GM13976 (cell line): ENCODE data around the gene AGTPBP1.

Experiments
- DNase-seq: peaks from one replicate; pipeline ENCODE4 v3.0.0; 2012; ENCODE audit warnings: low spot score
- CTCF ChIP-seq: IDR thresholded peaks from 2 replicates; pipeline ENCODE4 v1.5.1; 2012; ENCODE audit warnings: borderline replicate concordance, mild to moderate bottlenecking; ENCODE audit not compliant: insufficient read depth; ENCODE audit errors: extremely low read depth, missing control alignments, control extremely low read depth
- in situ Hi-C: fragments of 300-500 bp; cut with MboI; formaldehyde crosslinking; loops from one replicate; pipeline ENCODE4 v1.12.0; 2022; ENCODE audit warnings: low sequenced_read_pairs, mixed read lengths, inconsistent platforms; ENCODE audit not compliant: unreplicated experiment

The AGTPBP1 gene

GRCh38 chr9:85511746-85512145, 230.0 kb downstream of the AGTPBP1 start:
- no peak for TF ChIP-seq CTCF
- no peak for DNase-seq
- in situ Hi-C loops = no loop called here

DNA sequence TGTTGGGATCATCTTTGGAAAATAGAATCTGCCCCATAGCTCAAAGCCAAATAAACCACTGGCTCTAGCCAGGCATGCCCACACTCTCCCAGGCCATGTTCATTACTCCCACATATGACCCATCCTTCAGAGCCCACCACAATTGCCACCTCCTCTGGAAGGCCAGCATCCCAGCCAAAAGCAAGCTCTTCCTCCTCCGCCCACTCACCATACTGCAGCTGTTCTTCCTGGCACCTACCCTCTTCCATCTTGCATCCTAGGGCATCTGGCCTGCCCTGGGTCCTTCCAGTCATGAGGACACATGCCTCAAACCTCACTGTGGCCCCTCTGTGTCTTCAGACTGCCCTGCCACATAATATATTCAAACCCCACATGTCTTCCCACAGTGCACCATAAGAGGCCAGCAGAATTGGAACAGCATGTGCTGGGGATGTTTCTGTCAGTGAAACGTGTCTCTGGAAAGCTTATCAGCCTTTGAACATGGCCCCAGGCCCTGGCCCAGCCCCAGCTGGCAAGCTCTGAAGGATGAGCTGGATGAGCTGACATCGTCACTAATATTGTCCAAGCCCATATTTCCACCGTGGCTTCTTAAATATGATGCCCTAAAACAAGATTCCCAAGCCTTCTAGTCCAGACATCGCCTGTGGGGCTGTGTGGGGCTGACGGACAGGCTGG, 230.8 kb downstream of the AGTPBP1 start:
- DNase-seq = no peak
- no peak for TF ChIP-seq CTCF
- in situ Hi-C loops = no loop called here

DNA sequence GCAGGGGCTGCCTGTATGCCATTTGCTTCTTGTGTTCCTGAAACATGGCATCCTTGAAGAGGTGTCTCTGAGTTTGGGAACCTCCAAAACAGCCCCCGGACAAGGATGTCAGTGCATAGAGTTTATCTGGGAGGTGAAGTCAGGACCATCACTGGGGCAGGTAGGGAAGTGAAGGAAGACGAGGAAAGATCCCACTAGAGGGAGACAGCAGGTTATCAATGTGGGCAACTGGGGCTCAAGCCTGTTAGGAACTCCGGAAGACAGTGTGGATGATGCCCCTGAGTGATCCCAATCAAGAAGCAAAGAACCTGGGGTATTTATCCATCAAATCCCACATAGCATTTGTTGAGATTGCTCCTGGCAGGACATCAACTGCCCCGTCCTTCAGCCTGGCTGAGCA, 233.1 kb downstream of the AGTPBP1 start:
- no peak for DNase-seq
- in situ Hi-C loops = no loop called here
- TF ChIP-seq CTCF = no peak

DNA sequence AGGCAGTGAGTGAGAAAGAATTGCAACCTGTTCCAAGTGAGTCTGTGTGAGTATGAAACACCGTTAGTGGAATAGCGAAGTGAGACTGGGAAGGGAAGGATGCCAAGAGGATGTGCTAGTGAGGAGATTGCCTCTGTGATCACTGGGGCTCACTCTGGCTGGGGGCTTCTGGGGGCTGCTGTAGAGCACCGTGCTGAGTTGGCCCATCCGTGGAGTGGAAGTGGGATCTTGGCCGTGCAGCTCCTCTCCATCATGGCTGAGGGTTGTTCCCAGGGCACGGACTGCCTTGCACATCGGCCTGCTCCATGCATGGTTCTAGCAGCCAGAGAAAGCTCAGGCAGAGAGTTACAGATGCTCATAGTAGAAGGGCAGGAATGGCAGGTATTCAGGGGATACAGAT, 236.1 kb downstream of the AGTPBP1 start:
- in situ Hi-C loops = no loop called here
- DNase-seq = no peak
- no peak for TF ChIP-seq CTCF

DNA sequence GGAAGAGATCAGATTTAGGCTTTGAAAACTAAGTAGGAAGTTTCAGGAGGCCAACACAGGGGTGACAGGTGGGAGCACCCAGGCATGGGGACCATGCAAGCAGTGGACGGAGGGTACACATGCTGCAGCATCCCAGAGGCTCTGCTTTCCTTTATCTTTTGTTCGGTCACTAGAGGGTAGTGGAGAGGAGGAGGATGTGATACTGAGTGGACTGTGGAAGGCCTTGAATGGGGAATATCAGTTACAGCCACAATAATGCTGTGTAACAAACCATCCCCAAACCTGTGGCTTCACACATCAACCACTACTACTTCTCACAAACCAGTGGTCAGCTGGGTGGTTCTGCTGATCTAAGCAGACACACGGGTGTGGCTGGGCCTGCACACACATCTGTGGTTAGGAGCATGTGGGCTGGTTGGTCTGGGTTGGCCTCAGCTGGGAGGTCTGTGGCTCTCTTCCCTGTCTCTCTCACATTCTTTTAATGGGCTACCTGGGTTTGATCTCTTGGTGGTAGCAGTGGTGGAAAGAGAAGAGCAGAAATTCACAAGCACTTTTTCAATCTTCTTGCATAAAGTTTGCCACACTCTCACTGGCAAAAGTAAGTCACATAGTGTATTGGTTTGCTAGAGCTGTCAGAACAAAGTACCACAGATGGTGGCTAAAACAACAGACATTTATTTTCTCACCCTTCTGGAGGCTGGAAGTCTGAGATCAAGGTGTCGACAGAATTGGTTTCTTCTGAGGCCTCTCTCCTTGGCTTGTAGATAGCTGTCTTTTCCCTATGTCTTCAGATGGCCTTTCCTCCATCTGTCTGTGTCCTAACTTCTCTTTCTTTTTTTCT, 238.7 kb downstream of the AGTPBP1 start:
- in situ Hi-C loops = no loop called here
- no peak for TF ChIP-seq CTCF
- DNase-seq = no peak

- no peak for DNase-seq
- TF ChIP-seq CTCF = no peak
- in situ Hi-C loops = no loop called here
These were observed 239.9 kb downstream of the AGTPBP1 start for GRCh38 chr9:85501882-85502281.
